Mesothelial cell of epicardium (in vitro differentiated cells): ENCODE measurements around the gene RAD18. TPM values are rescaled to one million over a fixed set of nuclear protein-coding genes. Genes with fewer than 3 reads are reported as not detected.

ENCODE experiments used
- DNase-seq, 2 experiments: peaks; one replicate each; pipeline ENCODE4 v3.0.0; 2021; ENCODE audit warnings: low spot score in 2 of 2; ENCODE audit not compliant: unreplicated experiment in 2 of 2
- H3K27ac Mint-ChIP-seq: 2 replicates; pipeline ENCODE4 v1.8.0; 2021; ENCODE audit warnings: mixed read lengths
- H3K27me3 Mint-ChIP-seq: 2 replicates; pipeline ENCODE4 v1.8.0; 2021; ENCODE audit warnings: low read depth, mixed read lengths
- H3K36me3 Mint-ChIP-seq: 2 replicates; pipeline ENCODE4 v1.8.0; 2021; ENCODE audit warnings: mixed read lengths
- H3K4me1 Mint-ChIP-seq: 2 replicates; pipeline ENCODE4 v1.8.0; 2021; ENCODE audit warnings: mixed read lengths
- H3K4me3 Mint-ChIP-seq: 2 replicates; pipeline ENCODE4 v1.8.0; 2021; ENCODE audit warnings: mild to moderate bottlenecking, moderate library complexity, mixed read lengths
- H3K9me3 Mint-ChIP-seq: 2 replicates; pipeline ENCODE4 v1.8.0; 2021; ENCODE audit warnings: mixed read lengths
- total RNA-seq: library from RNA; stranded (reverse); gene quantifications from 3 replicates; pipeline ENCODE4 v1.2.1, GENCODE V29; 2021
- TF ChIP-seq, protein P1 (sequence below): fragments of 200-600 bp; sonication (generic); IDR thresholded peaks from one replicate; pipeline ENCODE4 v1.5.0; 2021; ENCODE audit warnings: antibody characterized with exemption; ENCODE audit not compliant: unreplicated experiment

Gene RAD18
- total RNA-seq, 1 donor from 2014 or later = 23.2 TPM

DNA sequence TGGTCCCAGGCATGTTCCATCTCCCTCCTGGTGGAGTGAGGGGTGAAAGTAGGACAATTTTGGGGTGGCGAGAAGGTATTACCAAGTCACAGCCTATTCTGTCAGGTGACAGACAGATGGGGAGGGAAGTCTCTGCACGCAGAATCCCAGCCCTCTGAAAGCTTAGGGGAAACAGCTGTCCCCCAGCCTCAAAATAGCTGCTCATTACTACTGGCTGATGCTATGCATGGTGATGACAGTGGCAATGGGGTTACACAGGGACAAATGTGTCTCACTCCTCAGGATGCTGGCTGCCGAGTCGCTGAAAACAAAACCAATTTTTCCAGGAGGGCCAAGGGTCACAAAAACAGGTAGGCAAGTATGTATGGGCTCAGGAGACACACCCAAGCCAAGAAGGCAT is 125.0 kb downstream of the RAD18 start:
- Mint-ChIP-seq H3K9me3 (no peaks in the 10 kb centered on the region), H3K36me3 (no peaks in the 10 kb centered on the region), H3K27me3 (no peaks in the 10 kb centered on the region), H3K4me1 (peaks cover 20% of the 10 kb centered on the region), H3K27ac (no peak overlapping the region), H3K4me3 (no peak overlapping the region)
- TF ChIP-seq, protein P1, sequence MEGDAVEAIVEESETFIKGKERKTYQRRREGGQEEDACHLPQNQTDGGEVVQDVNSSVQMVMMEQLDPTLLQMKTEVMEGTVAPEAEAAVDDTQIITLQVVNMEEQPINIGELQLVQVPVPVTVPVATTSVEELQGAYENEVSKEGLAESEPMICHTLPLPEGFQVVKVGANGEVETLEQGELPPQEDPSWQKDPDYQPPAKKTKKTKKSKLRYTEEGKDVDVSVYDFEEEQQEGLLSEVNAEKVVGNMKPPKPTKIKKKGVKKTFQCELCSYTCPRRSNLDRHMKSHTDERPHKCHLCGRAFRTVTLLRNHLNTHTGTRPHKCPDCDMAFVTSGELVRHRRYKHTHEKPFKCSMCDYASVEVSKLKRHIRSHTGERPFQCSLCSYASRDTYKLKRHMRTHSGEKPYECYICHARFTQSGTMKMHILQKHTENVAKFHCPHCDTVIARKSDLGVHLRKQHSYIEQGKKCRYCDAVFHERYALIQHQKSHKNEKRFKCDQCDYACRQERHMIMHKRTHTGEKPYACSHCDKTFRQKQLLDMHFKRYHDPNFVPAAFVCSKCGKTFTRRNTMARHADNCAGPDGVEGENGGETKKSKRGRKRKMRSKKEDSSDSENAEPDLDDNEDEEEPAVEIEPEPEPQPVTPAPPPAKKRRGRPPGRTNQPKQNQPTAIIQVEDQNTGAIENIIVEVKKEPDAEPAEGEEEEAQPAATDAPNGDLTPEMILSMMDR = no peak
- DNase-seq = no peak

GRCh38 chr3:8837162-8837561 is 126.1 kb downstream of the RAD18 start:
- Mint-ChIP-seq H3K36me3 (no peaks in the 10 kb centered on the region), H3K4me1 (peaks cover 21% of the 10 kb centered on the region), H3K9me3 (no peaks in the 10 kb centered on the region), H3K4me3 (no peak overlapping the region), H3K27ac (no peak overlapping the region), H3K27me3 (no peaks in the 10 kb centered on the region)
- no peak for DNase-seq
- TF ChIP-seq, protein P1 = no peak

DNA sequence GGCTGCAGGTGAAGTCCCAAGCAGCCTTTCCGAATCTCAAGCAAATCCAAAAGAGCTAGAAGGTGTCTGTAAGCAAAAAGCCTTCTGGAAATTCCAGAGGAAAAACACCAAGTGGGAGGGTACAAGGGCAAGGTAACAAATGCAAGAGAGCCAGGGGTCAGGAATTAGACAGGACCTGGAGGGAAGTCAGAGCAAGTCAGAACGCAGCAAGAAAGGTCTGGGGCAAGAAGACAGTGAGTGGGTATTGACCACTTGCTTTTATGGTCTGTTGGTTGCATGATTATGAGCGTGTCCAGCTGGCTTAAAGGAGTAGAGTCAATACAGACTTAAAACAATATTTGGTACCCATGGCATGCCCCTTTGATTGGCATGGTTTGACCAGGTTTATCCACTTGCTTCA is 127.2 kb downstream of the RAD18 start:
- Mint-ChIP-seq H3K9me3 (peaks cover 4% of the 10 kb centered on the region), H3K27me3 (no peaks in the 10 kb centered on the region), H3K27ac (no peak overlapping the region), H3K4me1 (peaks cover 12% of the 10 kb centered on the region), H3K36me3 (no peaks in the 10 kb centered on the region), H3K4me3 (no peak overlapping the region)
- DNase-seq = no peak
- TF ChIP-seq, protein P1 = no peak

DNA sequence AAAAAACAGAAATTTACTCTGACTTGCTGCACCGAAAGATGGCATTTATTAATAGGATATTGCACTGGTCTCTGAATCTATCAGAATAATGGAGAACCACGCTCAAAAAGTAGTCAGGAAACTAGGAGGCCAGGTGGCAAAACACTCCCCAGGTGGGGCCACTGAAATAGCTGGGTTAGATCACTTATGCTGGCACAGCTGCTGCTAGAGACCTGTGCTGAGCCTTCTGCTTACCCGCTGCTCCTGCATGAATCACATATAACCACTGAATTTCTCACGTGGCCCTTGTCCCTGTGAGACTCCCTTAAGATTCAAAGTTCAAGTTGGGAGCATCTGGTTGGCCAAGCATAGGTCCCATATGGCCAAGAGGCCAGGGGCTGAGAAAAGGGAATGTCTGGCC is 127.9 kb downstream of the RAD18 start:
- Mint-ChIP-seq H3K9me3 (peaks cover 4% of the 10 kb centered on the region), H3K4me3 (no peak overlapping the region), H3K36me3 (no peaks in the 10 kb centered on the region), H3K4me1 (peaks cover 7% of the 10 kb centered on the region), H3K27me3 (no peaks in the 10 kb centered on the region), H3K27ac (no peak overlapping the region)
- TF ChIP-seq, protein P1 = no peak
- no peak for DNase-seq

GRCh38 chr3:8834974-8835373 is 128.3 kb downstream of the RAD18 start:
- DNase-seq = no peak
- Mint-ChIP-seq H3K27ac (no peak overlapping the region), H3K36me3 (no peaks in the 10 kb centered on the region), H3K27me3 (no peaks in the 10 kb centered on the region), H3K4me3 (no peak overlapping the region), H3K9me3 (peaks cover 5% of the 10 kb centered on the region), H3K4me1 (peaks cover 6% of the 10 kb centered on the region)
- TF ChIP-seq, protein P1 = no peak

GRCh38 chr3:8827641-8828040 is 135.6 kb downstream of the RAD18 start:
- no peaks in the 10 kb centered on the region for H3K36me3 Mint-ChIP-seq
- no peaks in the 10 kb centered on the region for H3K27me3 Mint-ChIP-seq
- DNase-seq = no peak
- TF ChIP-seq, protein P1 = no peak
- H3K4me3 Mint-ChIP-seq = no peak overlapping the region
- peaks cover 7% of the 10 kb centered on the region for H3K9me3 Mint-ChIP-seq
- no peak overlapping the region for H3K27ac Mint-ChIP-seq
- H3K4me1 Mint-ChIP-seq = no peaks in the 10 kb centered on the region
